ENCODE data around the gene STK39.

Gene STK39

DNA sequence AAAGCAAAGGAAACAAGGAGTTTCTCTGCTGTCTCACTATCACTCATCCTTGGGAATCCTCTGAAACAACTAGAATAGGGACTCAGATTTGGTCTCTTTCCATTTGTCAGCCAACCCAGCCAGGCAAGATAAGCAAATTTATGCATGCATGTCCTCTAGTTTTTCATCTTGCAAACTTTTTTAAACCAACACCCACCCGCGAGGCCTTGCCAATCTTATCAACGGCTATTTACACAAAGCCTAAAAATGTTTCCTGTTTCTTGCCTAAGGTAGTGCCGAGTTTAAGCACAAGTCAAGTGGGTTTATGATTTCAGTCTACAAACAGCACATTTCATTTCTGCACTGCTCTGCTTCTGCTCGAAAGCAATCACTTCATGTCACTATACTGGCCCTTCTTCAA lies 240.9 kb downstream of the STK39 start:
- TF ChIP-seq, protein P1, sequence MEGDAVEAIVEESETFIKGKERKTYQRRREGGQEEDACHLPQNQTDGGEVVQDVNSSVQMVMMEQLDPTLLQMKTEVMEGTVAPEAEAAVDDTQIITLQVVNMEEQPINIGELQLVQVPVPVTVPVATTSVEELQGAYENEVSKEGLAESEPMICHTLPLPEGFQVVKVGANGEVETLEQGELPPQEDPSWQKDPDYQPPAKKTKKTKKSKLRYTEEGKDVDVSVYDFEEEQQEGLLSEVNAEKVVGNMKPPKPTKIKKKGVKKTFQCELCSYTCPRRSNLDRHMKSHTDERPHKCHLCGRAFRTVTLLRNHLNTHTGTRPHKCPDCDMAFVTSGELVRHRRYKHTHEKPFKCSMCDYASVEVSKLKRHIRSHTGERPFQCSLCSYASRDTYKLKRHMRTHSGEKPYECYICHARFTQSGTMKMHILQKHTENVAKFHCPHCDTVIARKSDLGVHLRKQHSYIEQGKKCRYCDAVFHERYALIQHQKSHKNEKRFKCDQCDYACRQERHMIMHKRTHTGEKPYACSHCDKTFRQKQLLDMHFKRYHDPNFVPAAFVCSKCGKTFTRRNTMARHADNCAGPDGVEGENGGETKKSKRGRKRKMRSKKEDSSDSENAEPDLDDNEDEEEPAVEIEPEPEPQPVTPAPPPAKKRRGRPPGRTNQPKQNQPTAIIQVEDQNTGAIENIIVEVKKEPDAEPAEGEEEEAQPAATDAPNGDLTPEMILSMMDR (IDR thresholded peaks at IDR 0.05; ENCODE audit: extremely low read depth, insufficient read depth, missing control alignments) = no peak
- DNase-seq (ENCODE audit: low spot score) = no peak
- in situ Hi-C loops (cut with MboI; ENCODE audit: low pct_unique_long_range_greater_than_20kb, low sequenced_read_pairs, unreplicated experiment) = no loop called here

DNA sequence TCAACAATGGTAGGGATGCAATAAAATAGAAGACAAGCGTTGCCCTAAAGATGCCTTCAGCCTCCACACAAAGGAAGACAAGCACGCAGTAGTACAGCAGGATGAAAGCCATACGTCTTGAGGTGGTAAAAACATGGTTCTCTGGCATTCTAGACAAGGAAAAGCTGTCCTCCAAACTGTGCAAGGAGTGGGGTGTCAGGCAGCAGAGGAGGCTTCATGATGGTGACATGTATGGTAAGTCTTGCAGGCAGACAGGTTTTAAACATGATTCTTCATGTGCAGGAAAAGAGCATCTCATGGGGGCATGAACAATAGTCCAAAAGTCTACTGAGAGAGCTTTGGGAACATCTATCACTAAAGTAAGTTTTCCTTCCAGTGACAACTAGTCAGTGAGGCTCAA lies 241.8 kb downstream of the STK39 start:
- no peak for DNase-seq (ENCODE audit: low spot score)
- in situ Hi-C loops (cut with MboI; ENCODE audit: low pct_unique_long_range_greater_than_20kb, low sequenced_read_pairs, unreplicated experiment) = no loop called here
- TF ChIP-seq, protein P1 (IDR thresholded peaks at IDR 0.05; ENCODE audit: extremely low read depth, insufficient read depth, missing control alignments) = no peak

DNA sequence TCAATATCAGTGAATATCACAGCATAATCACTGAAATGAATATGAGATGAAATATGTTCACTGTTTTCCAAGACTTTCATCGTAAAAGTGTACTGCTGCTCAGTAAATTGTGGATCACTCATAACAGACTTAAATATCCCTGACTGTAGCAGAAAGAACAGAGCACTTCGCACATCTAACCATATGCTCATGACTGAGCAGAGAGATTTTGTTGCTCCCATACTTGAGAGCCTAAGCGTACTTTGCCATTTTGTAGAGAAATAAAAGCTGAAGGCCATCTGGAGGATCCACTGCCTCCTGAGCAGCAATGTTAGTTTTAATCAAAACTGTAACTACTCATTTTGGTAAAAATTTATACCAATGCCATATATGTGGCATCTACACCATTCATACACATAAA lies 243.5 kb downstream of the STK39 start:
- TF ChIP-seq, protein P1 (IDR thresholded peaks at IDR 0.05; ENCODE audit: extremely low read depth, insufficient read depth, missing control alignments) = no peak
- in situ Hi-C loops (cut with MboI; ENCODE audit: low pct_unique_long_range_greater_than_20kb, low sequenced_read_pairs, unreplicated experiment) = no loop called here
- no peak for DNase-seq (ENCODE audit: low spot score)

DNA sequence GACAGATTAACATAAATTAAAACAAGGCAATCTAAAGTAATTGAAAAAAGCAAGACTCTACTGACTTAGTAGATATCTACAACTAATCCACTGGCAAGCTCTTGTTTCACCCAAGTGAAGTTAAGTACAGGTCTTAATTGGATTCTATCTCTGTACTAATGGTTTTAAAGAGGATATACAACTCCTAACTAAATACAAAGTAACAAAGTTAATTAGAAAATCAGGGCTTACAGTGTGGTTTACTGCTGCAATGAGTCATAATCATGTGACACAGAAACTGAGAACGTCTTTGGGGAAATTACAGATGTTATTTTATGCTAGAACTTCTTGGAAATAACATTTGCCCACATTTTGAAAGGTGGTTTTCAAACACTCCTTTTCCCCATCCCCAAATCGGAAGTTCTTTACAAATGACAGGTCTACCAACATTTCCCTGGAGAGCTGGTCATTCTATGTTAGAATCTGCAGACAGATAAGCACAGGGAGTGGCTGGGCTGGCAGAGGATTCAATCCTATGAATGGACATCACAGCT lies 245.3 kb downstream of the STK39 start:
- in situ Hi-C loops (cut with MboI; ENCODE audit: low pct_unique_long_range_greater_than_20kb, low sequenced_read_pairs, unreplicated experiment) = no loop called here

DNA sequence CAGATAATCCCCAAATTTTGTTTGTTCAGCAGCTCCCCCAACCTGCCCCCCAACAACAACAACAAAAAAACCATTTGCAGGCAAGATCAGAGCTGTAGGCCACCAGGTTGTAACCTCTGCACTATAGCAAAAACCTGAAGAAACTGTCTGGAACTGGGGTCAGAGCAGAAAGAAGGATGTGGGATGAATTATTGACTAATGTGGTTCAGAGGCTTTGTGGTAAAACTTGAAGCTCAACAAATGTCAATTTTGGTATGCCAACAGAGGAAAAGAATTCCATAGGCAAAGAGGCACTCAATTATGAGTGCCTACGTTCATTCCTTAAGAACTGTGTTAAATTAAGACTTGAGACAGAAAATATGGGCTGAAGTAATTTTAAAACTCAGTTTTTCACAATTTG lies 255.1 kb downstream of the STK39 start:
- TF ChIP-seq, protein P1 (IDR thresholded peaks at IDR 0.05; ENCODE audit: extremely low read depth, insufficient read depth, missing control alignments) = no peak
- in situ Hi-C loops (cut with MboI; ENCODE audit: low pct_unique_long_range_greater_than_20kb, low sequenced_read_pairs, unreplicated experiment) = no loop called here

More for the DNA sequence above, 245.3 kb downstream of the STK39 start:
- DNase-seq (ENCODE audit: low spot score) = no peak
- TF ChIP-seq, protein P1 (IDR thresholded peaks at IDR 0.05; ENCODE audit: extremely low read depth, insufficient read depth, missing control alignments) = no peak

DNA sequence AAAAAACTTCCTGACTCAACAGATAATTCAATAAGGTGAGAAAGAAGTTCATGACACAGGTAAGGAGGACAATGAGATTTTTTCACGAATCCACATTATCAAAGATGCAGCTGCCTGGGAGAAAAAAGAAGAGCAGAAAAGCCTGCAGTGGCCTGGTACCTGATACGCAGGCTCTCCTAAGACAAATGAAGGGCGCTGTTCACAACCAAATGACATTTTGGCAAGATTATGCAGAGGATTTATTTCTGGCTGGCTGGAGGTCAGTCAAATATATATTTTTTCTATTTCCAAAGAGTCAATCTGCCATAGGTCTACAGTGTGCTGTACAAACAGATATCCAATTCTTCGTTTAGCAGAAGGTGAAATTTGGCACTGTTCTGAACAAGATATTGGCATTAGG lies 257.3 kb downstream of the STK39 start:
- TF ChIP-seq, protein P1 (IDR thresholded peaks at IDR 0.05; ENCODE audit: extremely low read depth, insufficient read depth, missing control alignments) = no peak
- no peak for DNase-seq (ENCODE audit: low spot score)
- in situ Hi-C loops (cut with MboI; ENCODE audit: low pct_unique_long_range_greater_than_20kb, low sequenced_read_pairs, unreplicated experiment) = no loop called here

More for the DNA sequence above, 255.1 kb downstream of the STK39 start:
- no peak for DNase-seq (ENCODE audit: low spot score)

DNA sequence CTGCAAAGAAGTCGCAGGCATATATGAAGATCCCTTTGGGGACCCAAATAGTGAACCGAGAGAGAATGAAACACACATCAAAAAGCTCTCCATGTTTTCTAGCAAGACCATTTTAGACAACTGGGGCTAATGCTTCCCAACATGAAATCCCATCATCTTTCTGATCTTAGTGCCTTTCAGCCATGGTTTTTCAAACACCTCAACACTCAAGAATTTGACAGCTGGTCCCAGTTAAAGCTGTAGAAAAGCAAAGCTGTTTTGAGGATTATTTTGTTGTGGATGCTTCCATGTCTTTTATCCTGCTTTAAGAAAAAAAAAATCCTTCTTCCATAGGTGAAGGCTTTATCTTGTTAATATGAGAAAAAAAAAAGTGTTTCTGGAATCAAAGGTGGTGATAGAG lies 259.1 kb downstream of the STK39 start:
- in situ Hi-C loops (cut with MboI; ENCODE audit: low pct_unique_long_range_greater_than_20kb, low sequenced_read_pairs, unreplicated experiment) = no loop called here
- TF ChIP-seq, protein P1 (IDR thresholded peaks at IDR 0.05; ENCODE audit: extremely low read depth, insufficient read depth, missing control alignments) = no peak

More for the DNA sequence above, 259.1 kb downstream of the STK39 start:
- no peak for DNase-seq (ENCODE audit: low spot score)
